Prostate gland (tissue), 2 donors: ENCODE results near the gene CNTNAP2.

Experiments
- POLR2A ChIP-seq: fragments of 450-650 bp; IDR thresholded peaks from one replicate; pipeline ENCODE4 v1.6.1; 2016; ENCODE audit warnings: antibody characterized with exemption, mild to moderate bottlenecking
- TF ChIP-seq, protein P1 (sequence below), 4 experiments: fragments of 200-600 bp in 2 of 4; fragments of 450-650 bp in 2 of 4; sonication (generic) in 2 of 4; IDR thresholded peaks; 1 replicate in 3 of 4; 2 replicates in 1 of 4; pipeline ENCODE4 v1.5.1; 2016 to 2019; ENCODE audit warnings: antibody characterized with exemption in 4 of 4, mild to moderate bottlenecking in 2 of 4, moderate library complexity in 2 of 4

GRCh38 chr7:147079083-147079482 is 962.5 kb downstream of the CNTNAP2 start:
- TF ChIP-seq, protein P1, sequence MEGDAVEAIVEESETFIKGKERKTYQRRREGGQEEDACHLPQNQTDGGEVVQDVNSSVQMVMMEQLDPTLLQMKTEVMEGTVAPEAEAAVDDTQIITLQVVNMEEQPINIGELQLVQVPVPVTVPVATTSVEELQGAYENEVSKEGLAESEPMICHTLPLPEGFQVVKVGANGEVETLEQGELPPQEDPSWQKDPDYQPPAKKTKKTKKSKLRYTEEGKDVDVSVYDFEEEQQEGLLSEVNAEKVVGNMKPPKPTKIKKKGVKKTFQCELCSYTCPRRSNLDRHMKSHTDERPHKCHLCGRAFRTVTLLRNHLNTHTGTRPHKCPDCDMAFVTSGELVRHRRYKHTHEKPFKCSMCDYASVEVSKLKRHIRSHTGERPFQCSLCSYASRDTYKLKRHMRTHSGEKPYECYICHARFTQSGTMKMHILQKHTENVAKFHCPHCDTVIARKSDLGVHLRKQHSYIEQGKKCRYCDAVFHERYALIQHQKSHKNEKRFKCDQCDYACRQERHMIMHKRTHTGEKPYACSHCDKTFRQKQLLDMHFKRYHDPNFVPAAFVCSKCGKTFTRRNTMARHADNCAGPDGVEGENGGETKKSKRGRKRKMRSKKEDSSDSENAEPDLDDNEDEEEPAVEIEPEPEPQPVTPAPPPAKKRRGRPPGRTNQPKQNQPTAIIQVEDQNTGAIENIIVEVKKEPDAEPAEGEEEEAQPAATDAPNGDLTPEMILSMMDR (IDR thresholded peaks at IDR 0.05), result no peak
- TF ChIP-seq POLR2A, result no peak
